GM18868 (cell line): ENCODE results near the gene SPRR2B.
"Not testable (repeated sequence)": the region's sequence is repeated elsewhere in the genome, so short reads cannot be mapped to it uniquely, and the experiment has no call there.

Experiments used
- ATAC-seq: cut with Tn5 transposase; IDR thresholded peaks from one replicate; pipeline ENCODE4 v1.9.1; 2021; ENCODE audit warnings: mild to moderate bottlenecking, moderate library complexity; ENCODE audit not compliant: unreplicated experiment

The SPRR2B gene

DNA sequence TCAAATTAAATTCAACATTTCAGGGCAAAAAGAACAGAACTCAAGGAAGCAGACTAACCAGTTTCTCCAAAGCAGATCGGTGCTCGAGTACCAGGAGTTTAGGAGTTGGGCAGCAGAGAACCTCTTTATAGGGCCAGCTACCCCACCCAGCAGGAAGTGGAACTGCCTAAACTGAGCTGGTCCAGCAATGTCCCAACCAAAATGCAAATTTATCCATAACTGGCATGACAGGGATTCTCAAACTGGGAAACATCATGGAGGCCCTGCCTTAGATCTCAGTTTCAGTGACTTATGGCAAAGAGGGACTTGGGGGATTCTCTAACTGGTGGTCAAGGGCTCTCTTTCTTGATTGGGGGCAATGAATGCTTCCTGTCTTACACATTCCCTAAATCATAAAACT, at the start of gene SPRR2B:
SPRR2B (minus strand) TSS at position 101 of the 400 bp plus-strand sequence. CDS start 772 bp downstream, outside the sequence.
- ATAC-seq = no peak

DNA sequence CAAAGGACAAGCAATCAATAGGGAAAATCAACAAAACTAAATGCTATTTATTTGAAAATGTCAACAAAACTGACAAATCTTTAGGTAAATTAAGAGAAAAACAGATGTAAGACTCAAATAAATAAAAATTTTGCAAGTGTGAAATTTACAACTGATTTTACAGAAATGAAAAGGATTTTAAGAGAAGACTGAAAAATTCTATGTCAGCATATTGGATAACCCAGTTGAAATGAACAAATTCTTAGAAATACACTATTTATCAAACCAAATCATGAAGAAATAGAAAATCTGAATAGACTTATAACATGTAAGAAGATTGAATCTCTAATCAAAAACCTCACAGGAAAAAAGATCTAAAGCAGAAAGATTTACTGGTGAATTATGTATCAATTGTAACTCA, 49.5 kb upstream of the SPRR2B start:
- ATAC-seq = no peak

DNA sequence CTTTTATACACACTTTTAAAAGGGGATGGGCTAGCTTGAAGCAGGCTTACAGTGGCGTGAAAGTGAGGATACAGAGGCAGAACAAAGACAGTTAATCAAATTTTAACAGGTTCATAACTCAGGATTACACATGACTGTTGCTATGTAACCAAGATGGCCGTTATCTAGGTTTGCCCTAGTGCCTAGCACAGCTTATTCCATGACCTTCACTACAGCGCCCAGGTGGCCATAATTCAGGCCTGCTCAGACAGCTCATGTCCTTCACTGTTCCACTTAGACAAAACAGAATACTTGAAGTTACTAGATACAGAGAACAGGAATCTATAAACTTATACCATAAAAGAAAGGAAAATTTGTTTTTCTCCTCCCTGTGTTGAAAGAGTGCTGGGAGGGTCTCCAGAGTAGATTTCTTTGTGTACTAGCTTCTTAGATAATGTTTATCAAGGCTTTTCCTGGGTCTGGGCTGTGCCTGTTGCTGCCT, 48.1 kb upstream of the SPRR2B start:
- ATAC-seq = no peak

DNA sequence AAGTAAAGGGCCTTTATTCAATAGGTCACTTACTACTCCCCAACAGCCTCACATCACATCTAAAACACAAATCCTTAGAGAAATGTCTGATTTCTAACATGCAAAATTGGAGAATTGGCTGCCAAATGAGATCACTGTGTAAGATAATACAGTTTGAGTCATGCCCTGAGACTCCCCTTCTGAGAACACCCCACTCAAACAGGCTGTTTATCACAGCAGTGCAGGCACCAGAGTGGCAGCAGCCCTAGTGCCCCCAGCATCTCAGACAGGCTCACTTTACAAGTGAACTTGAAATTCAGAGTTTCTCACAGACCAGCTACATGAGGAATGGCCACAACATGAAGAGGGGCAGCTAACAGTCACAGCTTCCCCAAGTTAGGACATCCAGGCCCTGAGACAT, 43.9 kb upstream of the SPRR2B start:
- not testable (repeated sequence) for ATAC-seq

DNA sequence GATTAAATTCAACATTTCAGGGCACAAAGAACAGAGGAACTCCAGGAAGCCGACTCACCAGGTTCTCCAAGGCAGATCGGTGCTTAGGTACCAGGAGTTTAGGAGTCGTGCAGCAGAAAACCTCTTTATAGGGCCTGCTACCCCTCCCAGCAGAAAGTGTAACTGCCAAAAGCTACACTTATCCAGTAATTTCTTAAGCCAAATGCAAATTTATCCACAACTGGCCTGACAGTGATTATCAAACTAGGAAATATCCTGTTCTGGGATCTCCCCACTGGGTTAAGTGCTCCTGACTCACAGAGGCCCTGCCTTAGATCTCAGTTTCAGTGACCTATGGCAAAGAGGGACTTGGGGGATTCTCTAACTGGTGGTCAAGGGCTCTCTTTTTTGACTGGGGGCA, 42.0 kb upstream of the SPRR2B start, which contains the start of gene SPRR2F:
SPRR2F (minus strand) TSS at position 101 of the 400 bp plus-strand sequence. CDS start 783 bp downstream, outside the sequence.
- ATAC-seq = no peak

DNA sequence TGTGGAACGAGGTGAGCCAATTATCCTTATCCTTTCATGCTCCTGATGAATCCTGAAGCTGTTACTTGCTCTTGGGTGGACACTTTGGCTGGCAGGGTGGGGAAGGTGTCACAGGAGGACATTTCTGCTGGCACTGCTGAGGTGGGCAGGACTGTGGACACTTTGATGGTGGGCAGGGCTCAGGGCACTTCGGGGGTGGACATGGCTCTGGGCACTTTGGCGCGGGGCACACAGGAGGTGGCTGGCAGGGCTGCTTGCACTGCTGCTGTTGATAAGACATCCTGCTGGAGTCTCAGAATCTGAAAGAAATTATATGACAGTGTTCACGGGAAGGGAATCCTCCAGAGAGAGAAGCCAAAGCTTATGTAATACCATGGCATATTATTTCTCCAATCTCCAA, 41.0 kb upstream of the SPRR2B start:
- ATAC-seq = not testable (repeated sequence)

DNA sequence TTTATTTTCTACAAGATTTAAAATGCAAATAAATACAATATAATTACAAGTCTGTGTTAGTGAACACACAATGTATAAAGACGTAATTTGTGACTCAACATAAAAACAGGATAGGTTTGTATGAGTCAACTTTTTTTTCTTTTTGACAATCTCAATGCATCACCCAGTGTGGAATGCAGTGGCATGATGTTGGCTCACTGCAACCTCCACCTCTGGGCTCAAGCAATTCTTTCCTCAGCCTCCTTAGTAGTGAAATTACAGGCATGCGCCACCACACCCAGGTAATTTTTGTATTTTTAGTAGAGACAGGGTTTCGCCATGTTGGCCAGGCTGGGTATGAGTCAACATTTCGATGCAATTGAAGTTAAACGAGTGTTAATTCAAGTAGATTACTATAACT, 28.8 kb upstream of the SPRR2B start:
- ATAC-seq = no peak

DNA sequence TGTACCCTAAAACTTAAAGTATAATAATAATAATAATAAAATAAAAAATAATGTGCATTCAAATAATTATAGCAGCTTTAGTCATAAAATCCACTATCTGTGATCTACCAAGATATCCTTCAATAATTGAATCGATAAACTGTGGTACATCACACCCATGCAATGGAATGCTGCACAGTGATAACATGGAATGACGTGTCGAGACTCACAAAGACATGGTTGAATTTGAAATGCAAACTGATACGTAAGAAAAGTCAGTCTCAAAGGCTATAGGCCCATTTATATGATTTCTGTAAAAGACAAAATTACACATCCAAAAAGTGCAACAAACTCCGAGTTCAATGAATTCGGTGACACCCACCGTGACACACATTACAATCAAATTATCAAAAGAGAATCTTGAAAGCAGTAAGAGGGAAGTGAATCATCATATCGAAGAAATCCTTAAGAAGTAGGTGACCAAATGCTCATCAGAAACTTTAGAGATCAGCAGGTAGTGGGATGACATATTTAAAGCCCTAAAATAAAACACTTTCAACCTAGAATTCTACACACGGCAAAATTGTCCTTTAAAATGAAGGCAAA, 28.1 kb upstream of the SPRR2B start:
- ATAC-seq = no peak

DNA sequence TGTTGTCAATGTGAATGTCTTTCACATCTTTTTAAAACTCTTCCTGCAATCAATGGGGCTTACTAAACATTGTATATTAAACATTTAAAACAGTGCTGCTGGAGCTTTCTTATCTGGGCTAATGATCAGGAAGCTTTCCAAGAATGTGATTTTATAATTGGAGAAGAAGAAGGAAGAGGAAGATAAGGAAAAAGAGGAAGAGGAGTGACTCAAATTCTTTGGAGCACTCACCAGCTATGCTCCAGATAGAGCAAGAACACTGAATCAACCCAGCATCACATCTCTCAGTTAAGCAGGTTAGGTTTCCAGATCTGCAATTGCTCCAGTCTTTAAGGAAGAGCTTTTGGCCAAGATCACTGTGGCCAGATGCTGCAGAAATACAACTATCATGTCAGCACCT, 24.4 kb upstream of the SPRR2B start:
- ATAC-seq = no peak

DNA sequence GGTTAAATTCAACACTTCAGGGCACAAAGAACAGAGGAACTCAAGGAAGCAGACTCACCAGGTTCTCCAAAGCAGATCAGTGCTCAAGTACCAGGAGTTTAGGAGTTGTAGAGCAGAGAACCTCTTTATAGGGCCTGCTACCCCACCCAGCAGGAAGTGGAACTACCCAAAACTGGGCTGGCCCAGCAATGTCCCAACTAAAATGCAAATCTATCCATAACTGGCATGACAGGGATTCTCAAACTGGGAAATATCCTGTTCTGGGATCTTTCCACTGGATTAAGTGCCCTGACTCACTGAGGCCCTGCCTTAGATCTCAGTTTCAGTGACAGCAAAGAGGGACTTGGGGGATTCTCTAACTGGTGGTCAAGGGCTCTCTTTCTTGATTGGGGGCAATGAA, 23.0 kb upstream of the SPRR2B start, which contains the start of gene SPRR2E:
SPRR2E (minus strand) TSS at position 101 of the 400 bp plus-strand sequence. CDS start 775 bp downstream, outside the sequence.
- ATAC-seq = no peak

DNA sequence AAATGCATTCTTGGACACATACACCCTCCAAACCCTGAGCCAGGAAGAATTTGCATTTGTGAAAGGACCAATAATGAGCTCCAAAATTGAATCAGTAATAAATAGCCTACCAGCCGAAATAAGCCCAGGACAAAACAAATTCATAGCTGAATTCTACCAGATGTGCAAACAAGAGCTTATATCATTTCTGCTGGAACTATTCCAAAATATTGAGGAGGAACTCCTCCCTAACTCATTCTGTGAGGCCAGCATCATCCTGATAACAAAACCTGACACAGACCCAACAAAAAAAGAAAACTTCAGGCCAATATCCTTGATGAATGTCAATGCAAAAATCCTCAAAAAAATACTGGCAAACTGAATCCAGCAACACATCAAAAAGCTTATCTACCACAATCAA, 16.2 kb upstream of the SPRR2B start:
- no peak for ATAC-seq

DNA sequence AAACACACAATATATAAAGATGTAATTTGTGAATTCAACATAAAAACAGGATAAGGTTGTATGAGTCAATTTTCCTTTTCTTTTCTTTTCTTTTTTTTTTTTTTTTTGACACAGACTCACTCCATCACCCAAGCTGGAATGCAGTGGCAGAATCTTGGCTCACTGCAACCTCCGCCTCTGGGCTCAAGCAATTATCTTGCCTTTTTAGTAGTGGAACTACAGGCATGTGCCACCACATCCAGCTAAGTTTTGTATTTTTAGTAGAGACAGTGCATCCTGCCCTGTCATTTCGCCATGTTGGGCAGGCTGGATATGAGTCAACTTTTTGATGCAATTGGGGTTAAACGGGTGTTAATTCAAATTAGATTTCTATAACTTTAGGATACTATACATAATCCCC, 10.3 kb upstream of the SPRR2B start:
- ATAC-seq = no peak

DNA sequence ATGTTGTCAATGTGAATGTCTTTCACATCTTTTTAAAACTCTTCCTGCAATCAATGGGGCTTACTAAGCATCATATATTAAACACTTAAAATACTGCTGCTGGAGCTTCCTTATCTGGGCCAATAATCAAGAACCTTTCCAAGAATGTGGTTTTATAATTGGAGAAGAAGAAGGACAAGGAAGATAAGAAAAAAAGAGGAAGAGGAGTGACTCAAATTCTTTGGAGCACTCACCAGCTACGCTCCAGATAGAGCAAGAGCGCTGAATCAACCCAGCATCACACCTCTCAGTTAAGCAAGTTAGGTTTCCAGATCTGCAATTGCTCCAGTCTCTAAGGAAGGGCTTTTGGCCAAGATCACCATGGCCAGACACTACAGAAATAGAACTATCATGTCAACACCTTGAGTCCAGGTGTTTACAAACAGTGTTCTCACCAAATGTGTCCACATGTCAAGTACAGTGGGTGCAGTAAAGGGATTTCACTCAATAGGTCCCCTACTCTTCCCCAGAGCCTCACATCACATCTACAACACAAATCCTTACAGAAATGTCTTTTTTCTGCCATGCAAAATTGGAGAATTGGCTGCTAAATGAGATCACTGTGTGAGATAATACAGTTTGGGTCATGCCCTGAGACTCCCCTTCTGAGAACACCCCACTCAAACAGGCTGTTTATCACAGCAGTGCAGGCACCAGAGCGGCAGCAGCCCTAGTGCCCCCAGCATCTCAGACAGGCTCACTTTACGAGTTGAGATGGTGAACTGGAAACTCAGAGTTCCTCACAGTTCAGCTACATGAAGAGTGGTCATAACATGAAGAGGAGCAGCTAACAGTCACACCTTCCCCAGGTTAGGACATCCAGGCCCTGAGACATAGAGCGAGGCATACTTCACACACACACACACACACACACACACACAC, 1.7 kb upstream of the SPRR2B start:
- no peak for ATAC-seq

DNA sequence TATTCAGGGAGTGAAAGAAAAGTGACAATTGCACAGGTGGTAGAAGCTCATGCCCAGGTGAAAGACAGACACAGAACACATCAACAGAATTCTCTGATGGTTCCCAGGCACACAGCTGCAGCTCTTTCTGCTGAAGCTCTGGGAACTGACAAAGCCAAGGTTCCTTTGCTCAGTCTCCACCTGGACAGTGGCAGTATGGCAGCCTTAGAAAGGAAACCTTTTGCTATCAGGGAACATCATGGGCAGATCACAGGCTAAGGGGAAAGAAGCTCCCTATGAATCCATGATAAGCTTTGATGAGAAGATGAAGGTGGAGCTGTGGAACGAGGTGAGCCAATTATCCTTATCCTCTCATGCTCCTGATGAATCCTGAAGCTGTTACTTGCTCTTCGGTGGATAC, 1.2 kb downstream of the SPRR2B start:
- ATAC-seq = no peak

DNA sequence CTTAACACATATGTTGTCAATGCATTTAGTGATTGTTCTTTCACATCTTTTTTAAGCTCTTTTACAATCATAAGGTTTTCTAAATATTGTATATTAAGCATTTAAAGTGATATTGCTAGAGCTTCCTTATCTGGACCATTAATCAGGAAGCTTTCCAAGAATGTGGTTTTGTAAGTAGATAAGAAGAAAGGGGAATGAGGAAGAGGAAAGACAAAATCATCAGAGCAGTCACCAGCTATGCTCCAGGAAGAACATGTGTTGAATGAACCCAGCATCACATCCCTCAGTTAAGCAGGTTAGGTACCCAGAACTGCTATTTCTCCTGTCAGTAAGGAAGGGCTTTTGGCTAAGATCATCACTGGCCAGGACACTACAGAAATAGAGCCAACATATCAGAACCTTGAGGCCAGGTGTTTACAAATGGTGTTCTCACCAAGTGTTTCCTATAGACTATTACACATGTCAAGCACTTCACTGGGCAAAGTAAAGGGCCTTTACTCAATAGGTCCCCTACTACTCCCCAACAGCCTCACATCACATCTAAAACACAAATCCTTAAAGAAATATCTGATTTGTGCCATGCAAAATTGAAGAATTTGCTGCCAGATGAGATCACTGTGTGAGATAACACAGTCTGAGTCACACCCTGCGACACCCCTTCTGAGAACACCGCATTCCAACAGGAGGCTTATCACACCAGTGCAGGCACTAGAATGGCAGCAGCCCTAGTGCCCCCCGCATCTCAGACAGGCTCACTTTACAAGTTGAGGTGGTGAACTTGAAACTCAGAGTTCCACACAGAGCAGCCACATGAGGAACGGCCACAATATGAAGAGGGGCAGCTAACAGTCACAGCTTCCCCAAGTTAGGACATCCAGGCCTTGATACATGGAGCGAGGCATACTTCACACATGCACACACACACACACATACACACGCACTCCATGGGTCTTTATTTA, 12.3 kb downstream of the SPRR2B start:
- no peak for ATAC-seq

DNA sequence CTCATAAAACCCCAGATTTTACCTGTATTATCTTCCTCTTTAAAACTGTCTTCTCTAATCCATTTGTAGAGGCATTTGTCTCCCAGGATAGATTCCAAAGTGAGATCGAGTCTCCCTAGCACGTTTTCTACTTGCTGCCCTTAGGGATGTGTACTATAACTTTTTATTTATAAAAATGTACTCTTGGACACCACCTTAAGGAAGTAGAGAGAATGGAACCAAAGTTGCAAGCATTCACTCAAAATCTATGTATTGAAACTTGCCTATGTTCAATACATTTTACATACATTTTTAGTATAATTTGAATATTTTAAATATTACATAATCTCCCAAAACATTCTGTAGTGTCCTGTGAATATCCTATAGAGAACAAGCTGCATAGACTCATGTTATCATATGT, 13.3 kb downstream of the SPRR2B start:
- no peak for ATAC-seq

DNA sequence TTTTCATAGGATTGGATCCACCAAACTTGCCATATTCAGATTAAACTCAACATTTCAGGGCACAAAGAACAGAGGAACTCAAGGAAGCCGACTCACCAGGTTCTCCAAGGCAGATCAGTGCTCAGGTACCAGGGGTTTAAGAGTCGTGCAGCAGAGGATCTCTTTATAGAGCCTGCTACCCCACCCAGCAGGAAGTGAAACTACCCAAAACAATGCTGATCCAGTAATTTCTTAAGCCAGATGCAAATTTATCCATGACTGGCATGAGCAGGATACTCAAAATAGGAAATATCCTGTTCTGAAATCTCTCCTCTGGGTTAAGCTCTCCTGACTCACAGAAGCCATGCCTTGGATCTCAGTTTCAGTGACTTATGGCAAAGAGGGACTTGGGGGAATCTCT, 14.0 kb downstream of the SPRR2B start, which contains the start of gene SPRR2A:
SPRR2A (minus strand) TSS at position 138 of the 400 bp plus-strand sequence. CDS start 777 bp downstream, outside the sequence.
- no peak for ATAC-seq

DNA sequence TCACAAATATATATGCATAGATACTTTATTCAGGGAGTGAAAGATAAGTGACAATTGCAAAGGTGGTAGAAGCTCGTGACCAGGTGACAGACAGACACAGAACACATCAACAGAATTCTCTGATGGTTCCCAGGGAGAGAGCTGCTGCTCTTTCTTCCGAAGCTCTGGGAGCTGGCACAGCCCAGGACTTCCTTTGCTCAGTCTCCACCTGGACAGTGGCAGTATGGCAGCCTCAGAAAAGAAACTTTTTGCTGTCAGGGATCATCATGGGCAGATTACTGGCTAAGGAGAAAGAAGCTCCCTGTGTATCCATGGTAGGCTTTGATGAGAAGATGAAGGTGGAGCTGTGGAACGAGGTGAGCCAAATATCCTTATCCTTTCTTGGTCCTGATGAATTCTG, 15.3 kb downstream of the SPRR2B start:
- ATAC-seq = not testable (repeated sequence)

DNA sequence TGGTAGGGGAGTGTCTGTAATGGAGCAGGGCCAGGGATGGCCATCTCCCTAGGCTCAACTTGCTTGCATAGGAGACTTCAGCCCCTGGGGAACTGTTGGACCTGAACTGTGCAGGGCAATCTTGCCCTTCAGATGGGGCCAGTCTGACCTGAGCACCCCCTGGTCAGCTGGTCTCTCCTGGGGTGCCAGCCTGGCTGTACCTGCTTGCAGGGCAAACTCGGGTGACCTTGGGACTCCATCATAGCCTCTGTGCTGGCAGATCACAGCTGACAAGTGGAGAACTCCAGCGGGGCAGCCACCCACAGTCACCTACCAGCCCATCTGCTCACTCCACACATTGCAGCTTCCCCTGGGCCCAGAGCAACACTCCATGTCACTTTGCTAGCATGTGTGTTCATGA, 22.2 kb downstream of the SPRR2B start:
- no peak for ATAC-seq

DNA sequence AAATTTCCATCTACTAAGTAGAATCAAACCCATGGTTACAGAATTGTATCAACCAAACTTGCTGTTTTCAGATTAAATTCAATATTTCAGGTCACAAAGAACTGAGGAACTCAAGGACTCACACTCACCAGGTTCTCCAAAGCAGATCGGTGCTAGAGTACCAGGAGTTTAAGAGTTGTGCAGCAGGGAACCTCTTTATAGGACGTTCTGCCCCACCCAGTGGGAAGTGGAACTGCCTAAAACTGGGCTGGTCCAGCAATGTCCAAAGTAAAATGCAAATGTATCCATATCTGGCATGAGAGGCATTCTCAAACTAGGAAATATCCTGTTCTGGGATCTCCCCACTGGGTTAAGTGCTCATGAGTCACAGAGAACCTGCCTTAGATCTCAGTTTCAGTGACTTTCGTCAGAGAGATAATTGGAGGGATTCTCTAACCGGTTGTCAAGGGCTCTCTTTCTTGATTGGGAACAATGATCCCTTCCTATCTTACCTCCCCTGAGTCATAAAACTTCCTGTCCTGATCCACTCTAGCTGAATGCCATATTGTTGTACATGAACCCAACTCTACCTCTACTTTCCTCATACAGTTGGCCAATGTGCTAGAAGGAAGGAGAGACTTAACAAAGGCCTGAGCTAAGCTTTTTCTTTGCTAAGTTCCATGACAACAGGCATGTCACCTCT, 30.3 kb downstream of the SPRR2B start, which contains the start of gene SPRR2D:
SPRR2D (minus strand) TSS at position 171 of the 682 bp plus-strand sequence. CDS start 774 bp downstream, outside the sequence.
- no peak for ATAC-seq
